ENCODE results near the gene DDX5.

DNA sequence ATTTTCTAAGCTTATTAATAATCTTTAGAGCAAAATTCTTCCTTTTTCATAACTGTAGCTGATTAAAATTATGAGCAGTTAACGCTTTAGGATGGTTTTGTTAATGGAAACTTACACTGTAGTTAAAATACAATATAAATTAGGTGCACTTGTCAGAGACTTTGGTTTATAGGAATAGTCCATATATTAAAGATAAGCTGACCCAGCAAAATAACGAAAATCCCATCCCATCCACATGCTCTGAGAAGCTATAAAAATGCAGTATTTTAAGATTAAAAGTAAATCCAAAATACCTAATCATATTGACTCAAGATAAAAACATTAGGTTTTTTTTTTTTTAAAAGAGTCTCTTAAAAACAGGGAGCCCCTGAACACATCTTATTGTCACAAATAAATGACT lies 38.7 kb upstream of the DDX5 start:
- TF ChIP-seq EZH2 (IDR thresholded peaks at IDR 0.05; ENCODE audit: borderline replicate concordance, low read length) = no peak
- TF ChIP-seq, protein P1, sequence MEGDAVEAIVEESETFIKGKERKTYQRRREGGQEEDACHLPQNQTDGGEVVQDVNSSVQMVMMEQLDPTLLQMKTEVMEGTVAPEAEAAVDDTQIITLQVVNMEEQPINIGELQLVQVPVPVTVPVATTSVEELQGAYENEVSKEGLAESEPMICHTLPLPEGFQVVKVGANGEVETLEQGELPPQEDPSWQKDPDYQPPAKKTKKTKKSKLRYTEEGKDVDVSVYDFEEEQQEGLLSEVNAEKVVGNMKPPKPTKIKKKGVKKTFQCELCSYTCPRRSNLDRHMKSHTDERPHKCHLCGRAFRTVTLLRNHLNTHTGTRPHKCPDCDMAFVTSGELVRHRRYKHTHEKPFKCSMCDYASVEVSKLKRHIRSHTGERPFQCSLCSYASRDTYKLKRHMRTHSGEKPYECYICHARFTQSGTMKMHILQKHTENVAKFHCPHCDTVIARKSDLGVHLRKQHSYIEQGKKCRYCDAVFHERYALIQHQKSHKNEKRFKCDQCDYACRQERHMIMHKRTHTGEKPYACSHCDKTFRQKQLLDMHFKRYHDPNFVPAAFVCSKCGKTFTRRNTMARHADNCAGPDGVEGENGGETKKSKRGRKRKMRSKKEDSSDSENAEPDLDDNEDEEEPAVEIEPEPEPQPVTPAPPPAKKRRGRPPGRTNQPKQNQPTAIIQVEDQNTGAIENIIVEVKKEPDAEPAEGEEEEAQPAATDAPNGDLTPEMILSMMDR (IDR thresholded peaks at IDR 0.05; ENCODE audit: low read length) = no peak
